Stimulated activated CD4-positive, alpha-beta T cell treated with anti-CD3 and anti-CD28 coated beads, TNF-alpha, amount 100 ng/mL, for 1 hour (primary cell): ENCODE data around the gene TMEM167B.
A peak's percentile ranks its signal among the peaks of the same experiment; 100 is the strongest.
"Not testable (repeated sequence)": the region's sequence is repeated elsewhere in the genome, so short reads cannot be mapped to it uniquely, and the experiment has no call there.

ENCODE experiments used
- DNase-seq, 3 donors: peaks; one replicate each; pipeline ENCODE4 v3.0.0-alpha.2; 2020; ENCODE audit warnings: low read depth in 3 of 3, low spot score in 1 of 3

TMEM167B gene

DNA sequence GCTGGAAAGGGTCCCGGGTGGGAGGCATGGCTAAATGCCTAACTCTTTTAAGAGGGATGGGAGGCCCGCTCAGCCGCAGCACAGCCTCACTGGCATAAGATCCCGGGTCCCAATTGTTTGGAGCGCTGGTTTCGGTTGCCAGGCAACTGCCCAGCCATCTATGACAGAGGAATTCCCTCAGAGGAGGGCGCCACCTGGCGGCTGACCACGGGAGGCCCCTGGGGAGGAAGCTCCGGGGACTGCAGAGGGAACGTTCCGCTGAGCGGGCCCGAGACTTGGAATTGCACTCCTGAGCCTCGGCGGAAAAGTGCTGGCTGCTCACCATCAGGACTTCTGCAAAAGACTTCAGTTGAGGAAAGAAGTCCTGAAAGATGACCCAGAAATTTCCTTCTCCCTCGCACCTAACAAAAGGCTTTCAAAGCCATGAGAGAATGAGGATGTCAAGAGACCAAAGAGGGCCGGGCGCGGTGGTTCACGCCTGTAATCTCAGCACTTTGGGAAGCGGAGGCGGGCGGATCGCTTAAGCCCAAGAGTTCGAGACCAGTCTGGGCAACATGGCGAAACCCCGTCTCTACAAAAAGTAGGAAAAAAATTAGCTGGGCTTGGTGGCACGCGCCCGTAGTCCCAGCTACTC, 22.2 kb downstream of the TMEM167B start:
- peak; percentile 66 to 82 (median 74) for DNase-seq

DNA sequence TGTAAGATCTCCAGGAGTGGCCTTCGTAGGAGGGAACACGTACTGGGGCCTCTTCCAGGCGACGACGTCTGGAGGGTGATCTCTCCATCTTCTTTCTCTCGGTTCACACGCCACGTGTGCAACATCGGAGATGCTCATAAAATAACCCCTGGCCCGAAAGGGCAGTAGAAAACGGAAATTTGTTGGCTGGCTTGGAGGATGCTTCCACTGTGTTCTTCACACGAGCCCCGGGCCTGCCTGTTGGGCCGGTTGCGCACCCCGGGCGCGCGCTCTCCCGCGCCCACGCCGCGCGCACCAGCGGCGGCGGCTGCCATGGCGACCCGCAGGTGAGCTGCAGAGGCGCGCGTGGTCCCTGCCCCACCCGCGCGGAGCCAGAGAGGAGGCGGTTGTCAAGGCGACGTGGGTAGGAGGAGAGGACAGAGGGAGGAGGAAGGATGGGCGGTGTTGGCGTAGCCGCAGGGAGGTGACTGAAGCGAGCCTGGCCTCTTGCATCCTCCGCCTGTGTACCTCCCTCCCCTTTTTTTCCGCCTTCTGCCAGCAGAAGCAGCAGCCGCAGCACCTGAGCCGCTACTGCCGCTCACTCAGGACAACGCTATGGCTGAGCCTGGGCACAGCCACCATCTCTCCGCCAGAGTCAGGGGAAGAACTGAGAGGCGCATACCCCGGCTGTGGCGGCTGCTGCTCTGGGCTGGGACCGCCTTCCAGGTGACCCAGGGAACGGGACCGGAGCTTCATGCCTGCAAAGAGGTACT, 23.2 kb downstream of the TMEM167B start, which contains the start of gene ELAPOR1:
TSS of gene ELAPOR1 (plus strand) at position 526 of the 752 bp plus-strand sequence. CDS start at position 595, 69 bp downstream.
- peak; percentile 61 to 78 (median 77) for DNase-seq

DNA sequence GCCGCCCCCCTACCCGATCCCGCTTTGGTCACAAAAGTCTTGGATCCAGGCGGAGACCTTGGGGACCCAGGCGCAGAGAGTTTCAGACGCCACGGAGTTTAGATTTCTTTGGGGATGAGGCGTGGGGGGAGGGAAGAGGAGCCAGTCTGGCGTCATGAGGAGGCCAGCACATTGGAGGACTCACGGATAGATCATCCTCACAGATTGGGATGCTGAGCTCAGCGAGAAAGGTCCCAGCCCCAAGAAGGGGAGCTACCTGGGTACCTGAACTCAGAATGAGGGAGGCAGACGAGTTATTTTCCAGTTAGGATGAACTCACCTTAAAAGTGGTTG, 23.7 kb downstream of the TMEM167B start:
- no peak for DNase-seq

DNA sequence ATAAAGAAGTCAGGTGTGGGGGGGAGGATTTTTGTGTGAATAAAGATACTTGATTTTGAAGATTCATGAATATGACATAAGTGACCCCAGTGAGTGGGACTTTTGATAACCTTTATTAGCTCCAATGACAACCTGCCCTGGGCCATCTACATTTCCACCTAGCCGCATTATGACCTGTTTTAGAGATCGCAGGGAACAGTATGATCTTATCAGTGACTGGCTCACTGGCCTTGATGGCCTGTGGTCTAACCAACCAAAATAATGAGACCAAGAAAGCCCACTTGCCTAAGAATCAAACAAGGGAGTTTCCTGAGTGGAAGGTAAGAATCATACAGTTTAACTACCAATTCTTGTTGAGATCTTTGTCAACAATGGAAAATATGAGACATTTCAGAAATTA, 25.1 kb downstream of the TMEM167B start:
- DNase-seq: no peak

DNA sequence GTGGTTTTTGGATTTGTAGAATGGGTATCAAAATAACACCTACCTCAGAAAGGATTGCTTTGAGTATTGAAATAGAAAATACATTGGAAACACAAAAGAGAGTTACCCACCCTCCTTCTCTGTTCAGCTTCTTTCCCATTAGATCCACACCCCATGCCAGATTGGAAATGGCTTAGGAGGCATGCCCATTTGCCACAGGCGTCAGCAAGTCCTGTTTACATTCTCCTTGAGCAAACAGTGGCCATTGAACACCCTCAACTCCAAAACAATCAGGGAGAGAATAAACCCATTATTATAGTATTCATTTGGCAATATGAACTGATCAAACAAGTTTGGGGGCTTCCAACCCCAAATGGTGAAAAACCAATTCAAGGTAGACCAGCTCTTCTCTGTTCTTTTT, 25.7 kb downstream of the TMEM167B start:
- no peak for DNase-seq

DNA sequence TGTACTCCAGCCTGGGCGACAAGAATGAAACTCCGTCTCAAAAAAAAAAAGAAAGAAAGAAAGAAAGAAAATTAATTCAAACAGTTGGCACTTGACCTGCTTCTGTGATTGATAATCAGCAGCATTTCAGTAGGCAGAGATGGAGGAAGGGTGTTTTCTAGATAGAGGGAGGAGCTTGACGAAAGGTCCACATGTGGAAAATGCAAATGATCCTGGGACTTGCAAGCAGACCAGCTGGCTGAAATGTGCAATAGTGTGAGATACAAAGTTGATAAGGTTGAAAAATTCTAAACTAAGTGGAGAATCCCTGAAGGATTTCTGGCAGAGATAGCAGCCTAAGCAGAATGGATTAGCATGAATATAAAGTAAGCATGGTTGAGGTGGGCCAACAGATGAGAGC, 27.5 kb downstream of the TMEM167B start:
- no peak for DNase-seq

DNA sequence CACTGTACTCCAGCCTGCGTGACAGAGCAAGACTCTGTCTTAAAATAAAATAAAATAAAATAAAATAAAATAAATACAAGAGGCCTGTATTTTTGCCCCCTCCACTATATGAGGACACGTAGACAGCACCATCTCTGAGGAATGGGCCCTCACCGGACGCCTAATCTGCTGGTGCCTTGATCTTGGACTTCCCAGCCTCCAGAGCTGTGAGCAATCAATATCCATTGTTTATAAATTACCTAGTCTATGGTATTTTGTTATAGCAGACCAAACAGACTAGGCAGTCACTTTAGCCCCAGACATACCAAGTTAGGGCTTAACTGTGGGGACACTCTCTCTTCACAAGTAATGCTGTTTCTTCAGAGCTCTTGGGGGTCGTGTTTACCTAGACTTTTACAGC, 29.8 kb downstream of the TMEM167B start:
- DNase-seq: no peak

DNA sequence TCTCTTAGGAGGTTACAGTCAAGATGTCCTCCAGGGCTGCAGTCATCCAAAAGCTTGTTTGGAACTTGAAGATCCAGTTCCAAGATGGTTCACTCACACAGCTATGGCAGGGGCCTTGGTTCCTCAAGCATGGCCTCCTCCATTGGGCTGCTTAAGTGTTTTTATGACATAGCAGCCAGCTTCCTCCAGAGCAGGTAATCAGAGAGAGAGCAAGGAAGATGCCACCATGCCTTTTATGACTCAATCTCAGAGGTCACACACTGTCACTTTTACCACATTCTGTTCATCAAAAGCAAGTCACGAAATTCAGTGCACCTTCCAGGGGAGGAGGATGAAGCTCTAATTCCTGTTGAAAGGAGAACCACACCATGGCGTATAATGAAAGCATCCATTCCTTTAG, 40.5 kb downstream of the TMEM167B start:
- no peak for DNase-seq

DNA sequence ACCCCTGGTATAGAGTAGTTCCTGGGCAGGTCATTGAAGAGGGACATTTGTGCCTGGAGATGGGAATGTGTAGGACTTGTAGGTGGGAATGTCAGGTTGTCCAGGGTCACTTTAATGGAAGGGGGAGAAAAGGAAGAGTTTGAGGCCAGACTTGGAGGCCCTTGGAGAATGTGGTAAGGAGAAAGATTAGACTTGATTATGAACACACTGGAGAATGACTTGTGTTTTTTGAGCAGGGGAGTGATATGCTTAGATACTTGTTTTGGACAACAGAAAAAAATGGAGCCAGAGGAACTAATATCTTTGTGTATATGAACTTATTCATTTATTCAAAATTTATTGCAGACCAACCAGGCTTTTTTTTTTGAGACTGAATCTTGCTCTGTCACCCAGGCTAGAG, 41.2 kb downstream of the TMEM167B start:
- no peak for DNase-seq

DNA sequence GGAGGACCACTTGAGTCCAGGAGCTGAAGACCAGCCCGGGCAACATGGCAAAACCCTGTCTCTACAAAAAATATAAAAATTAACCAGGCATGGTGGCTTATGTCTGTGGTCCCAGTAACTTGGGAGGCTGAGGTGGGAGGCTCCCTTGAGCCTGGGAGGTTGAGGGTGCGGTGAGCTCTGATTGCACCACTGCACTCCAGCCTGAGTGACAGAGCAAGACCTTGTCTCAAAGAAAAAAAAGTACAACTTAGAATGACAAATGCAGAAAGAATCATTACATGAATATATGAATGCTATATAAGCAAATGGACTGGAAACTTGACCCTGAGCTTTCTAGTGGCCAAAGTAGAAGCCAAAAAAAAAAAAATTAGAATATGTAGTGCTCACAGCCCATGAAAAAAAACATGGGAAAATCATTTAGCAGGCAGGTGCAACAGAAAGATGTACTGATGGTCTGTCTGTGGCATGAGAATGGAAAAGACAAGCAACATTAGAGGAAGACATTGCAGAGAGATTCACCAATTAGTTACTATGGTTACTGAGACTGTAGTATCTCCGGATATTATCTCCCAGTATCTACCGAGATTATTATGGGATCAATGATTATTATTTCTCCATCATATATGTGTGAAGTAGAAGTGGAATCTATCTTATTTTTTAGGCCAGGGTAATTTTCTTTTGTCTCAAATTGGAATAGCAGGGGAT, 42.6 kb downstream of the TMEM167B start:
- DNase-seq: no peak

DNA sequence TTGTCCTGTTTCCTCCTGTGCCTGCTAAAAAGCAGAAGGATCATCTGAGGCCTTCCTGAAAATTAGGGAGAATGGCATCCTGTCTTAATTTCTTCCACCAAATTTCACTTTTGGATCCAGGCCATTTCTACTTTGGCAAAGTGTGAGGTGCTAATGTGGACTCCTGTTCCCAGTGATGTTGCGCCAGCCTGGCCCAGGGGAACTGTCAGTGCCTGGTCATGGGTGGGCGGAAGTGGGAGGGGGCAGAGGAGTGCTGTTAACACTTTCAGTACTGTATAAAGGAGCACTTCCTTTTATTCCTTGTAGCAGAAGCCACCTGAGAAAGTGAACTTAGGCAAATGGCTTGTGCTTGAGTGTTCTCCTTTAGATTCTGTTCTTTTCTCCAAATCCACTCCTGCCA, 43.3 kb downstream of the TMEM167B start:
- DNase-seq: no peak

DNA sequence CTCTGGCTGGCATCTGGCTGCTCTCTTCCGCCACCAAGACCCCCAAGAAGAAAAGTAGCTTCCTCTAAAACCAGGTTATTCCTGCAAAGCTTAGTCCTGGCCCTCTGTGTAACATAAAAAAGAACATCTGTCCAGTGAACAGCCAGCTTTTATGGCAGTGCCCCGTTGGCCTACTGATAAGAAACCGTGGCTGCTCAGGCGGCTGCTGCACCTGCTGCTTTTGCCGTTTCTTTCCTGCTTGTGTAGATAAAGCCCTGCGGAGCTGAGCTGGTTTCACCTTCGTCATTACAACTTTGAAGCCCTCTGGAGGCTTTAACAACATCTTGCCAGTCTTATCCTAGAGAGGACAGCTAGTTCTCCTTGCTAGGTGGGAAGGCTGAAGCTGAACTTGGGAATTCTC, 43.9 kb downstream of the TMEM167B start:
- DNase-seq: no peak

DNA sequence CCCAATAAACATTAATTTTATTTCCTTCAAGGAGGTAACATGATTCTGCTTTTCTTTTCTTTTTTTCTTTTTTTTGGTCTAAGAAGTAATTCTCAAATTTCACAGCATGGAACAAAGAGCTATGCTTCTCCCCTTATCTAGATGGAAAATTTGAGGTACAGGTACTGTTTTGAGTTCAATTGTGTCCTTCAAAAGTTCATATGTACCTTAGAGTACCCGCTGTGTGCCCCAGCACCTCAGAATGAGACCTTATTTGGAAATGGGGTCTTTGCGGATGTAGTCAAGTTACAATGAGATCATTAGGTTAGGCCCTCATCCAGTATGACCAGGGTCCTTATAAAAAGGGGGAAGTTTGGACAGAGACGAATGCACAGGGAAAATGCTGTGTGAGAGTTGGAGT, 45.4 kb downstream of the TMEM167B start:
- no peak for DNase-seq

DNA sequence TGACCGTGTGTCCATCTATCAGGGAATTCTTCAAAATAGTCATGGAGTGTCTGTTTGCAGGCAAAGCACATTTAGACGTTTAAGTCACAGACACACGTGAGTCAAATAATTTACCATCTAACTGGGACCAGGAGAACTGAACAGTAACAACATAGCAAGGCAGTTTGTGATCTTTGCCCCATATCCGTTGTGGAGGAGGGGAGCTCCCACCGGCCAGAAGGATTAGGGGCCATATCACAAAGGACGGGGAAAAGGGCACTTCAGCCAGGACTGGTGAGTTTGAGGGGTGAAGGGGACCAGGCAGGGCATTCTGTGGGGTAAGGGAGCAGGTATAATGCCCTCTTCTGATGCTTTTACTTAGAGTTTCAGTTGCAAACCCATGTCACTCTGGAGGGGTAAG, 46.2 kb downstream of the TMEM167B start:
- no peak for DNase-seq

DNA sequence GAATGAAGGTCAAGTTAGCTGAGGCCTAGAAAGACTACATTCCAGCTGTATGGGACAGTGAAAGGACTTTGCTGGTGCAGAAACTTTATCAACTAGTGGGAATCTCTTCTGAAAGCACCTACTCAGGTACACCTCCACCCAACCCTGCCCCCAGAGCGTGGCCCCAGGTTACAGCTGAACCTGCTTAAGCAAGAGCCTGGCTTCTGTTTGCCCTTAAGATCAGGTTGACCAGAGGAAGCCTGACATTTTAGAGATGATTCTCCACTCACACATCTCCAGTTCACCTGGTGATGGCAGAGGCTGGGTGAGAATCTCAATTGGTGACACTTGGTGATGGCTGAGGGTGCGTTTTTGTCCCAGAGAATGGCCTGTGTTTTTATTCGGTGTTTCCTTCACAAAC, 47.4 kb downstream of the TMEM167B start:
- no peak for DNase-seq

DNA sequence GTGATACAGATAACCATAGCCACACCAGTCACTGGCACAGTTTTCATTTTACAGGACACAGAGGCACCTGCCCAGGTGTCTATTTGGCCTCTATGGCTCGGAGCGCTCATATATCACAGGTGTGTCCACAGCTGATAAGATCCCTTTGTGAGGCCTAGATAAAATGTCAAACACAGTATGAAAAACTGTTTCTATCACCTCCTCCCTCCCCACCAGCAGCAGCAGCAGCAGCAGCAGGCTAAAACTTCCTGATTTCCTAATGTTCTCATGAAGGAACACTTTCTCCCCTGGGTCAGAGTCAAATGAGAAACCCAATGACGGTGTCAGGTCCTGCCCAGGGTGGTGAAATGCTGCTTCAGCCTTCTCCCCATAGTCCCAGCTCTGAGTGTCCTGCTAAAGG, 47.8 kb downstream of the TMEM167B start:
- no peak for DNase-seq

DNA sequence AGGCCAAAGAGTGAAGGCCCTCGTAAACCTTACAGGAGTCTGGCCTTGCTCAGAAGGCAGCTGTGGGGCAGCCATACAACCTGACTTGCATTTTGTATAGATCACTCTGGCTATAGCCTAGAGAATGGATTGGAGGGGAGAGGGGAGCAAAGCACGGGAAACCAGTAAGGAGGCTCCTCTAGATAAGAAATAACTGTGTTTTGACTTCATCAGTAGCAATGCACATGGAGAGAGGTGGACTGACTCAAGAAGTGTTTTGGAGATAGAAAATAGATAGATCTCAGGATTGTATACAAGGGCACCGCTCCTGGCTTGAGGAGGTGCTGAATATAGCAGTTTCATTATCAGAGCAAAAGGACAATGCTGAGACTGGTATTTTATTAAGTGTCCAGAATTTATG, 49.8 kb downstream of the TMEM167B start:
- no peak for DNase-seq

DNA sequence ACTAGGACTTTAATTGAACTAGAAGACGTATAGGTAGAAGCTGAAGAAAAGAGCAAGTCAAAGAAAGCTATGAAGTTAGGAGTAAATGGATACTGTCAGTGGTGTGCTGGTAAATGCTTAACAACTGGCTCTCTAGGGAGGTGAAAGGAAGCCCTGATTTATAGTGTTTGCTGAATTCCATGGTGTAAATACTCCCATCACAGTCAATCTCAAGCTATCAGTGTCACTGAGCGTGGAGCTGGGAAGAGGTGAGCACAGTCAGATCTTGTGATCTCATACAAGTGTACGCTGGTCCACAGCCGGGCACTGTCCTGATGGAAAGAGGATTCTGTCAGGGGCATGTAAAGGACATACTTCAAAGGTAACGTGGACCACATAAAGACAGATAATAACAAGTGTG, 51.7 kb downstream of the TMEM167B start:
- no peak for DNase-seq

DNA sequence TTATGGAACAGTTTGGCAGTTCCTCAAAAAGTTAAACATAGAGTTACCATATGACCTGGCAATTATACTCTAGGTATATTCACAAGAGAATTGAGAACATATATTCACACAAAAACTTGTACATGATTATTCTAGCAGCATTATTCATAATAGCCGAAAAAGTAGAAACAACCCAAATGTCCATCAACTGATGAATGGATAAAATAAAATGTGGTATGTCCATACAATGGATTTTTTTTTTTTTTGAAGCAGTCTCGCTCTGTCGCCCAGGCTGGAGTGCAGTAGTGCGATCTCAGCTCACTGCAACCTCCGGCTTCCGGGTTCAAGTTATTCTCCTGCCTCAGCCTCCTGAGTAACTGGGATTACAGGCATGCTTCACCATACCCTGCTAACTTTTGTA, 52.2 kb downstream of the TMEM167B start:
- DNase-seq: not testable (repeated sequence)
